ENCODE measurements around the gene REEP5. TPM values are rescaled to one million over a fixed set of nuclear protein-coding genes. Genes with fewer than 3 reads are reported as not detected.

REEP5 gene
- total and polyA plus RNA-seq, 9 of the 15 experiments (the other 6 are each of a cell fraction or from before 2014, with no cell fraction given) = 14.7 to 102 (median 36.0) TPM

DNA sequence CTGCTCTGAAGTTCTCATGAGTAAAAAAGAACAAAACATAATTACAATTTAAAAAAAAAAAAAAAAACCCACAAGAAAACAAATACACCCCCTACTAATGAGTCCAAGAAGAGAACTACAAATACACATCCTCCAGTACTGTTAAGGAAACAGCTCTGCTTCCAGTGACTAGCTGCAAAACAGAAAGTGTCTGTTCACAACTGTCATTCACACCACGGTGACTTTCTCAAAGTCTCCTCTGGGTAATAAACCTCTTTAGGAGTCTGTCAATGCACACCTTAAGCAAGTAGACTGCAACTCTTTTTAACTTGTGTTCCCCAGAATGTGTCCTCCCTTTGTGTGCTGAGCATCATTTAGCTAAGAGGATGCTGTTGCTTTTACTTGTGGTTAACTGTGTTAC lies 6.2 kb downstream of the REEP5 start:
- 28% methylated on average over 1 of the region's 1 CpG for WGBS (ENCODE audit: insufficient coverage, low coverage, missing lambda C conversion rate)
- ChIA-PET POLR2A (interaction anchor here (0.6 to 1.3 kb wide), 4 partner anchors 11 to 91 kb away, joined by 3 to 4 read pairs (median 3); no protein-coding TSS in a partner anchor), CTCF (ENCODE audit: low intra/inter-chr PET ratio) (no interaction called here)
- no peaks in the 10 kb centered on the region for H3K9me3 ChIP-seq (replicated peaks; ENCODE audit: control insufficient read depth, insufficient read depth, low read depth, low read length)
- peaks cover 44% of the 10 kb centered on the region for H3K36me3 ChIP-seq (ENCODE audit: control insufficient read depth, insufficient read depth, low read length)
- H3K27ac ChIP-seq (ENCODE audit: extremely low read depth, low read depth, low read length) = no peak overlapping the region
- H4K20me1 ChIP-seq (replicated peaks; ENCODE audit: control insufficient read depth, insufficient read depth, low read length) = no peaks in the 10 kb centered on the region
- BruUV-seq (replicated peaks) = no TSS peak
- no peak for FAIRE-seq
- no peaks in the 10 kb centered on the region for H3K9me1 ChIP-seq (ENCODE audit: control insufficient read depth, insufficient read depth, low read length)
- H3K4me3 ChIP-seq = no peak overlapping the region
- no peak overlapping the region for H3K9ac ChIP-seq (ENCODE audit: insufficient read depth in 1 of 2, low read depth in 2 of 2, low read length in 2 of 2)
- peaks cover 10% of the 10 kb centered on the region for H3K79me2 ChIP-seq (ENCODE audit: control insufficient read depth, insufficient read depth, low read length)
- H3K27me3 ChIP-seq (ENCODE audit: control insufficient read depth in 2 of 2, insufficient read depth in 2 of 2, low read length in 2 of 2) = no peaks in the 10 kb centered on the region
- in situ Hi-C loops (cut with MboI) (no loop called here), intact Hi-C loops (cut with micrococcal nuclease) (loop anchor here (5.0 kb wide), 1 partner anchor 39 kb away; no protein-coding TSS in a partner anchor)
- H2AFZ ChIP-seq (ENCODE audit: low read depth, low read length) = no peak overlapping the region
- peak; percentile 8; the same call in 1 of the 3 replicates for ATAC-seq
- H3K4me1 ChIP-seq (replicated peaks in 1 of 2; ENCODE audit: control insufficient read depth in 2 of 2, insufficient read depth in 2 of 2, low read length in 2 of 2) = peaks cover 0 to 13% of the 10 kb centered on the region in 2 experiments; a peak in 2 of 5 replicates
- H3K4me2 ChIP-seq (ENCODE audit: insufficient read depth, low read length) = no peak overlapping the region
- no peak for DNase-seq (ENCODE audit: extremely low read depth in 1 of 4, low spot score in 3 of 4)
- no peak for TF ChIP-seq MXI1 (IDR thresholded peaks at IDR 0.05; ENCODE audit: low read depth, low read length)
- no peak for TF ChIP-seq ZNF707 (CRISPR knock-in tag; conservative IDR thresholded peaks at IDR 0.05)
- no peak for TF ChIP-seq GATAD2B (IDR thresholded peaks at IDR 0.05; ENCODE audit: borderline replicate concordance)
- TF ChIP-seq ZNF589 (CRISPR knock-in tag; IDR thresholded peaks at IDR 0.05; ENCODE audit: low read depth) = no peak
- TF ChIP-seq, protein P1, sequence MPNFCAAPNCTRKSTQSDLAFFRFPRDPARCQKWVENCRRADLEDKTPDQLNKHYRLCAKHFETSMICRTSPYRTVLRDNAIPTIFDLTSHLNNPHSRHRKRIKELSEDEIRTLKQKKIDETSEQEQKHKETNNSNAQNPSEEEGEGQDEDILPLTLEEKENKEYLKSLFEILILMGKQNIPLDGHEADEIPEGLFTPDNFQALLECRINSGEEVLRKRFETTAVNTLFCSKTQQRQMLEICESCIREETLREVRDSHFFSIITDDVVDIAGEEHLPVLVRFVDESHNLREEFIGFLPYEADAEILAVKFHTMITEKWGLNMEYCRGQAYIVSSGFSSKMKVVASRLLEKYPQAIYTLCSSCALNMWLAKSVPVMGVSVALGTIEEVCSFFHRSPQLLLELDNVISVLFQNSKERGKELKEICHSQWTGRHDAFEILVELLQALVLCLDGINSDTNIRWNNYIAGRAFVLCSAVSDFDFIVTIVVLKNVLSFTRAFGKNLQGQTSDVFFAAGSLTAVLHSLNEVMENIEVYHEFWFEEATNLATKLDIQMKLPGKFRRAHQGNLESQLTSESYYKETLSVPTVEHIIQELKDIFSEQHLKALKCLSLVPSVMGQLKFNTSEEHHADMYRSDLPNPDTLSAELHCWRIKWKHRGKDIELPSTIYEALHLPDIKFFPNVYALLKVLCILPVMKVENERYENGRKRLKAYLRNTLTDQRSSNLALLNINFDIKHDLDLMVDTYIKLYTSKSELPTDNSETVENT (CRISPR knock-in tag; IDR thresholded peaks at IDR 0.05) = no peak
- TF ChIP-seq ZNF274 (IDR thresholded peaks at IDR 0.05; ENCODE audit: borderline replicate concordance, low read depth, low read length) = no peak
- TF ChIP-seq KDM4B (IDR thresholded peaks at IDR 0.05; ENCODE audit: borderline replicate concordance in 2 of 2, low read depth in 1 of 2) = no peak
- TF ChIP-seq NR2F6 (CRISPR knock-in tag; IDR thresholded peaks at IDR 0.05) = no peak
- TF ChIP-seq, protein P2, sequence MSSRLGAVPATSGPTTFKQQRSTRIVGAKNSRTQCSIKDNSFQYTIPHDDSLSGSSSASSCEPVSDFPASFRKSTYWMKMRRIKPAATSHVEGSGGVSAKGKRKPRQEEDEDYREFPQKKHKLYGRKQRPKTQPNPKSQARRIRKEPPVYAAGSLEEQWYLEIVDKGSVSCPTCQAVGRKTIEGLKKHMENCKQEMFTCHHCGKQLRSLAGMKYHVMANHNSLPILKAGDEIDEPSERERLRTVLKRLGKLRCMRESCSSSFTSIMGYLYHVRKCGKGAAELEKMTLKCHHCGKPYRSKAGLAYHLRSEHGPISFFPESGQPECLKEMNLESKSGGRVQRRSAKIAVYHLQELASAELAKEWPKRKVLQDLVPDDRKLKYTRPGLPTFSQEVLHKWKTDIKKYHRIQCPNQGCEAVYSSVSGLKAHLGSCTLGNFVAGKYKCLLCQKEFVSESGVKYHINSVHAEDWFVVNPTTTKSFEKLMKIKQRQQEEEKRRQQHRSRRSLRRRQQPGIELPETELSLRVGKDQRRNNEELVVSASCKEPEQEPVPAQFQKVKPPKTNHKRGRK (tag; IDR thresholded peaks at IDR 0.05) = no peak
- TF ChIP-seq BACH1 (tag; IDR thresholded peaks at IDR 0.05) = no peak
- no peak for TF ChIP-seq CBFA2T3 (IDR thresholded peaks at IDR 0.05)
- no peak for TF ChIP-seq FOXP1 (CRISPR knock-in tag; IDR thresholded peaks at IDR 0.05)
- no peak for TF ChIP-seq FUS (optimal IDR thresholded peaks at IDR 0.05; ENCODE audit: low read depth, low read length)
